HG02840 (cell line): Measurements from ENCODE around the gene HMCN2.

ENCODE experiments used
- ATAC-seq: cut with Tn5 transposase; IDR thresholded peaks from one replicate; pipeline ENCODE4 v1.9.1; 2021; ENCODE audit warnings: mild to moderate bottlenecking, moderate library complexity, moderate number of reproducible peaks; ENCODE audit not compliant: unreplicated experiment, low FRiP score

Gene HMCN2

DNA sequence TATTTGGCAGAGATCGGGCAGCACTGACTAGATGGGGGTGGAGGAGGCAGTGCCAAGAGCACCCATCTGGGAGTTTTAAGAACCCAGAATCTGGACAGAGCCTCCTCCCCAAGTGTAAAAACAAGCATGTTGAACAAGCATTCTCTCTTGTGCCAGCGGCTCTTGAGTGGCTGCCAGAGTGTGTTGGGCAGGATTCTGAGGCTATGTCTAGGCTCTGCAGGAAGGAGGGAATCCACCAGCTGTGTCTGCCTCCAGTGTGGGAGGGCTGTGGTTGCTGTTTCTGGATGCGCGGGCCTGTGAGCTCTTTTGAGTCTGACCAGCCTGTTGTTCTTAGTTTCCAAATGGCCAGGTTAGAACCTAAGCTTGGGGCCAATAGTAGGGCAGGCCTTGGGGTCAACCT is 39.8 kb downstream of the HMCN2 start:
- ATAC-seq, result no peak

DNA sequence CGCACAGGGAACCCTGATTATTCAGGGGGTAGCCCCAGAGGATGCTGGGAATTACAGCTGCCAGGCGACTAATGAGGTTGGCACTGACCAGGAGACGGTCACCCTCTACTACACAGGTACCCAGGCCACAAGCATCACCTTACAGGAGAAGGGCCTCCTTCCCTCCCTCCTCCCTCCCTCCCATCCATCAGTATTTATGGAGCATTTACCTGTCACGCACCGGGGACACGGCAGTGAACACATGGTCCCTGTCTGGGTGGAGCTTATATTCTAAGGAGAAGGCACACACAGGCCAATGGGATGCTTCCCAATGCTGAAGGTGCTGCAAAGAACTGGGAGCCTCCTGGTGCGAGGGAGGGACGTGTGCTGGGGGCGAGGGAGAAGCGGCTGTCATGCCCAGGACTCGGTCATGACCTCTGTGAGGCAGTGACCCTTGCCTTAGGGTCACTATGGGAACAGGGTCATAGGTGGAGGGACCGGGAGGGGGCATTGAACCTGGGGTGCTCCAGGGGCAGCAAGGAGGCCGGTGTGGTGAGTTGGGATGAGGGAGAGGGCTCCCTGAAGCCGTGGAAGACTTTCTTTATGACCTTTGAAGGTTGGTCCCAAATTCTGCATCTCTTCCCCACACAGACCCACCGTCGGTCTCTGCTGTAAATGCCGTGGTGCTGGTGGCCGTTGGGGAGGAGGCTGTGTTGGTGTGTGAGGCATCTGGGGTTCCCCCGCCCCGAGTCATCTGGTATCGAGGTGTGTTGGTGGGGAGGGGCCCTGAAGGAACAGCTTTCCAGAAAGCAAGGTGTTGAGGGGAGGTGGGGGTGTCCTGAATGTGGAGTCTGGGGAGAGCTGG is 41.5 kb downstream of the HMCN2 start:
- no peak for ATAC-seq

DNA sequence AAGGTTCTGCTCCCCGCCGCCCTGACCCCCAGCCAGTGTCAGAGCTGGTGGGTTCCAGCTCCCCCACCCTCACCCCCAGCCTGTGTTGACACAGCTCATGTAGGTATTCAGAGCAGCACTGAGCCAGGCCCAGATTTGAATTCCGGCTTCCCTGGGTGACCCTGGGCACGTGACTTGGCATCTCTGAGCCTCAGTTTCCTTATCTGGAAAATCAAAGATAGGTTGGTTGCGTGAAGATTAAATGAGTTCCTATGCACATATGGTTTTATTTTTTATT is 42.0 kb downstream of the HMCN2 start:
- no peak for ATAC-seq

GRCh38 chr9:130308081-130308571 is 42.6 kb downstream of the HMCN2 start:
- no peak for ATAC-seq

DNA sequence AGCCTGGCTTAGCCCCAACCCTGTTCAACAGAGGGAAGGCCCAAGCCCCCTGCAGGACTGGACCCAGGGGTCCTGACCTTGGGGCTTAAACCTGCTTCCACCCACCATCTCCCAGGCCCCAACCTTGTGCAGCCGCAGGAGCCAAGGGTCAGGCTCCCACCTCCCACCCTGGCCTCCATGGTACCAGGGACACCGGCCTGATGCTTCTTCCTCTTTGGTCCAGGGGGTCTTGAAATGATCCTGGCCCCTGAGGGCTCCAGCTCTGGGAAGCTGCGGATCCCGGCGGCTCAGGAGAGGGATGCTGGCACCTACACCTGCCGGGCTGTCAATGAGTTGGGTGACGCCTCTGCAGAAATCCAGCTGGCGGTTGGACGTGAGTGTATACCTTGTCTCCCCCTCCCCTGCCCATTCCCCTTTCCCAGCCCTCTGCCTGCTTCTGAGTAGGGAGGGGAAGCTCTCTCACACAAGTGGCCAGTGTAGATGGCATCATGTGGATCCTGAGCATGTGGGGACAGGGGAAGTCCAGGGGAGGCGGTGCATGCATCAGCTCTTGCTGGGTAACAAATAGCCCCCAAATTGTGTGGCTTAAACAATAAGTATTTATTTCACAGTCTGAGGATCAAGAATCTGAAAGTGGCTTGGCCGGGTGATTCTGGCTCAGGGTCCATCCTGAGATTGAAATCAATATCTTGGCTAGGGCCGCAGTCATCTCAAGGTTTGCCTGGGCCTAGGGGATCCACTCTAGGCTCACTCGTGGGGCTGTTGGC is 44.3 kb downstream of the HMCN2 start:
- no peak for ATAC-seq

DNA sequence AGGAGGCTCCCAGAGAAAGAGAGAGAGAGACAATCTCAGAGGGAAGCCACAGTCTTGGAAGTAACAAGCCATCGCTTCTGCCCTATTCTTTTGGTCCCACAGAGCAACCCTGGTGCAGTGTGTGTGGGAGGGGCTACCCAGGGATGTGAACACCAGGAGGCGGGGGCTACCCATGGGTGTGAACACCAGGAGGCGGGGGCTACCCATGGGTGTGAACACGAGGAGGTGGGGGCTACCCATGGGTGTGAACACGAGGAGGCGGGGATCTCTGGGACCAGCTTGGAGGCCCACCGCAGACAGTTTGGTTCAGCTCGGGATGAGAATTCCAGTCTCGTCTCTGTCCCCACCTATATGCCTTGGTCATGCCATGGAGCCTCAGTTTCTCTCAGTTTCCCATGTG is 44.9 kb downstream of the HMCN2 start:
- no peak for ATAC-seq

GRCh38 chr9:130311003-130311402 is 45.4 kb downstream of the HMCN2 start:
- ATAC-seq, result no peak

- ATAC-seq, result no peak
Observed at GRCh38 chr9:130311408-130312140, 46.0 kb downstream of the HMCN2 start.

GRCh38 chr9:130313103-130313858 is 47.7 kb downstream of the HMCN2 start:
- ATAC-seq, result no peak

GRCh38 chr9:130315446-130316226 is 50.1 kb downstream of the HMCN2 start:
- no peak for ATAC-seq

- no peak for ATAC-seq
Observed at GRCh38 chr9:130316430-130316829, 50.9 kb downstream of the HMCN2 start.

DNA sequence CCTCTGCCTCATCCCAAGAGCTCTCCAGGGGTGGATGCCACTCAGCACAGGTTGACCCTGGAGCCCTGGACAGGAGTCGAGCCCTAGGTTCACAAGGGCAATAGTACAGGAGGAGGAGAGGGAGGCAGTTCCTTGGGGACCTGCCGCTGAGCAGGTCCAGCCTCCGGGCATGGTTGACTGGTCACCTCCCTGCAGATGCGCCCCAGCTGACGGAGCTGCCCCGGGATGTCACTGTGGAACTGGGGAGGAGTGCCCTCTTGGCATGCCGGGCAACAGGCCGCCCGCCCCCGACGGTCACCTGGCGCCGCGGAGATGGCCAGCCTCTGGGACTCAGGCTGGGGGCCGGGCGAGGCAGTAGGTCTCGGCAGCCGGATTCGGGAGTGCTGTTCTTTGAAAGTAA is 53.7 kb downstream of the HMCN2 start:
- ATAC-seq, result no peak

DNA sequence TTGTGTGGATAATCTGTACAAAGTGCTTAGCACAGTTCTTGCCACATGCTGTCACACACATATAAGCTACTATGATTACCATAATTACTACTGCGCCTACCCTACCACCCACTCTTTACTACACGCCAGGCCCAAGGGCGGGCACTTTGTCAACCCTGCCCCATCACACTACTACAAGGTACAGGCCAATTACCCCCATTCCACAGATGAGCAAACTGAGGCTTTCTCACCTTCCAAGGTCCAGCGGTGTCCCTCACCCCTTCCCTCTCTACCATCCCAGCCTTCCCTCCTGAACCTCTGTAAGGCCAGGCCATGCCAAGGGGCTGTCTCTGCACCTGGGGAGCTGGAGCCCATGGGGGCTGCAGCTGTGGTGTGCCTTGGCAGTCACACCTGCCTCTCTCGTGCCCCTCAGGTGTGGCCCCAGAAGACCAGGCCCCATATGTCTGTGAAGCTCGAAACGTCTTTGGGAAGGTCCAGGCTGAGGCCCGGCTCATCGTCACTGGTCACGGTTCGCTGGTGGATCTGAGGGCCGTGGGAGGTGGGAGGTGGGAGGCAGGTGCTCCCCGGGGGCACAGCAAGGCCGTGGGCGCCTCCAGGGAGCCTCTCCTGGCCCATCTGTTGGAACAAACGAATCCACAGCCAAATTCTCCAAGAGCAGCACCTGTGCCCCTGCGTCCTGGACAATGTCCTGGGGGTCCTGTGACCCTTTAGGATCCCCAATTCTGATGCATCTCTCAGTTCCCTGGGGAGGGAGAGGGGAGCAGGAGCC is 54.6 kb downstream of the HMCN2 start:
- no peak for ATAC-seq

- ATAC-seq, result no peak
Observed at GRCh38 chr9:130320723-130321481, 55.3 kb downstream of the HMCN2 start.

- ATAC-seq, result no peak
Observed at GRCh38 chr9:130321539-130321938, 56.0 kb downstream of the HMCN2 start.

GRCh38 chr9:130323051-130323745 is 57.6 kb downstream of the HMCN2 start:
- ATAC-seq, result no peak

DNA sequence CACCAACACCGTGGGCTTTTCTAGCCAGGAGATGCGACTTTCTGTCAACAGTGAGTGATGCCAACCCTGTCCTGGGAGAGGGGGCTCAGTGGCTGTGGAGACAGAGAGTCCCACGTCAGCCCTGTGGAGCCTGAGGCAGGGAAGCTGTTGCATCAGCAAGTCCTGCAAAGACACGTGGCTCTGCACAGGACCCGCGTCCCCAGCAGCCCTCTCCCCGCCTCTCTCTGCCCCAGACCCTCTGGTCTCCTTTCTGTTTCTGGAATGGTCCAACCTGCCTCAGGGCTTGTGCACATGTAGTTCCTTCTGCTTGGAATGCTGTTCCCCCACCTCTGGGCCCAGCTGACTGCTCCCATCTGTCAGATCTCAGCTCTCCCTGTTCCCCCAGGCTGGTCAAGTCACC is 60.4 kb downstream of the HMCN2 start:
- no peak for ATAC-seq
